A549 (cell line): Measurements from ENCODE around the gene SLC29A4. TPM values are rescaled to one million over a fixed set of nuclear protein-coding genes. Genes with fewer than 3 reads are reported as not detected.
"Not testable (repeated sequence)": the region's sequence is repeated elsewhere in the genome, so short reads cannot be mapped to it uniquely, and the experiment has no call there.

Experiments
- ATAC-seq, 2 experiments: fragments of 200-7000 bp in 1 of 2; fragments of >200 bp in 1 of 2; cut with Nextera tagmentation in 1 of 2; cut with Tn5 transposase in 1 of 2; 3 replicates each; pipeline versions ENCODE4 v1.8.0 to v1.9.1; 2018 to 2020; ENCODE audit warnings: mild to moderate bottlenecking in 1 of 2, moderate library complexity in 1 of 2
- CTCF ChIA-PET: fragments of 300-600 bp; sonication (Branson Sonifier 250); formaldehyde crosslinking; extraction: SDS; loops from one replicate; lab custom pipeline; 2021; ENCODE audit warnings: antibody characterized with exemption, inconsistent platforms; lab: Yijun Ruan, JAX
- POLR2A ChIA-PET: fragments of 350-600 bp; formaldehyde crosslinking; extraction: SDS; loops from one replicate; lab custom pipeline; 2021; ENCODE audit warnings: antibody characterized with exemption, inconsistent platforms; lab: Yijun Ruan, JAX
- DNase-seq, 2 experiments: peaks; one replicate each; pipeline versions ENCODE4 v3.0.0 to v3.0.0-alpha.2; 2011 to 2016; ENCODE audit warnings: low read depth in 1 of 2, low spot score in 1 of 2
- FAIRE-seq: peaks from 2 replicates; lab custom pipeline; 2011; peaks lifted over from hg19 to GRCh38; lab: Jason Lieb, UNC
- H3K27ac ChIP-seq, 2 experiments: fragments of >200 bp; sonication (Bioruptor Twin); formaldehyde crosslinking; 3 replicates each; pipeline ENCODE4 v1.5.1; 2016 to 2017
- H3K4me1 ChIP-seq: fragments of >200 bp; sonication (Bioruptor Twin); formaldehyde crosslinking; 3 replicates; pipeline ENCODE4 v1.6.1; 2016
- H3K4me2 ChIP-seq: fragments of >200 bp; sonication (Bioruptor Twin); formaldehyde crosslinking; 3 replicates; pipeline ENCODE4 v1.6.1; 2016
- H3K4me3 ChIP-seq: fragments of >200 bp; sonication (Bioruptor Twin); formaldehyde crosslinking; 3 replicates; pipeline ENCODE4 v1.5.1; 2016
- H3K9me3 ChIP-seq: fragments of >200 bp; sonication (Bioruptor Twin); formaldehyde crosslinking; 3 replicates; pipeline ENCODE4 v1.6.1; 2016
- CBX2 ChIP-seq: fragments of 200-600 bp; sonication (generic); IDR thresholded peaks from 2 replicates; pipeline ENCODE4 v1.6.1; 2016; ENCODE audit warnings: low read depth, mild to moderate bottlenecking, borderline replicate concordance
- CBX8 ChIP-seq: fragments of 200-600 bp; sonication (generic); IDR thresholded peaks from 2 replicates; pipeline ENCODE4 v1.6.1; 2016
- CEBPB ChIP-seq, 2 experiments: fragments of >200 bp in 1 of 2; sonication (Bioruptor Twin) in 1 of 2; formaldehyde crosslinking in 1 of 2; IDR thresholded peaks; 2 replicates each; pipeline ENCODE4 v1.6.1; 2012 to 2016
- CHD4 ChIP-seq: fragments of 200-600 bp; sonication (generic); IDR thresholded peaks from 2 replicates; pipeline ENCODE4 v1.6.1; 2016; ENCODE audit warnings: antibody characterized with exemption, mild to moderate bottlenecking, borderline replicate concordance
- EP300 ChIP-seq, 2 experiments: fragments of >200 bp; sonication (Bioruptor Twin); formaldehyde crosslinking; IDR thresholded peaks; 2 replicates in 1 of 2; 3 replicates in 1 of 2; pipeline ENCODE4 v1.6.1; 2016 to 2017
- ESRRA ChIP-seq: fragments of 150-350 bp; IDR thresholded peaks from 2 replicates; pipeline ENCODE4 v1.6.1; 2014; ENCODE audit warnings: mild to moderate bottlenecking, low read length, borderline replicate concordance
- FOSL2 ChIP-seq, 2 experiments: fragments of 450-650 bp in 1 of 2; fragments of >200 bp in 1 of 2; sonication (Bioruptor Twin) in 1 of 2; formaldehyde crosslinking; IDR thresholded peaks; 2 replicates each; pipeline versions ENCODE4 v1.5.0 to v1.6.1; 2016 to 2020; ENCODE audit warnings: mild to moderate bottlenecking in 1 of 2, moderate library complexity in 1 of 2
- FOXS1 ChIP-seq: fragments of 250-450 bp; sonication (Bioruptor Pico); IDR thresholded peaks from 2 replicates; pipeline ENCODE4 v1.5.0; 2020; ENCODE audit warnings: mild to moderate bottlenecking, moderate library complexity
- HMGXB4 ChIP-seq: fragments of 250-450 bp; sonication (Bioruptor Pico); IDR thresholded peaks from 2 replicates; pipeline ENCODE4 v1.5.0; 2021; ENCODE audit warnings: mild to moderate bottlenecking, moderate library complexity, borderline replicate concordance
- HOXB5 ChIP-seq: fragments of 250-450 bp; sonication (Bioruptor Pico); IDR thresholded peaks from 2 replicates; pipeline ENCODE4 v1.5.0; 2020; ENCODE audit warnings: mild to moderate bottlenecking, moderate library complexity
- JUN ChIP-seq, 2 experiments: fragments of >200 bp; sonication (Bioruptor Twin); formaldehyde crosslinking; IDR thresholded peaks; 2 replicates in 1 of 2; 3 replicates in 1 of 2; pipeline ENCODE4 v1.6.1; 2016 to 2017
- KDM5A ChIP-seq: fragments of 200-600 bp; sonication (generic); IDR thresholded peaks from 2 replicates; pipeline ENCODE4 v1.6.1; 2016; ENCODE audit warnings: antibody characterized with exemption, mild to moderate bottlenecking
- NR3C1 ChIP-seq: fragments of >200 bp; sonication (Bioruptor Twin); formaldehyde crosslinking; IDR thresholded peaks from 3 replicates; pipeline ENCODE4 v1.6.1; 2017
- RAD21 ChIP-seq, 2 experiments: fragments of >200 bp in 1 of 2; sonication (Bioruptor Twin) in 1 of 2; formaldehyde crosslinking in 1 of 2; IDR thresholded peaks in 1 of 2; conservative IDR thresholded peaks in 1 of 2; 2 replicates in 1 of 2; 3 replicates in 1 of 2; pipeline ENCODE4 v1.6.1; 2012 to 2018; ENCODE audit warnings: inconsistent platforms in 1 of 2
- RNF2 ChIP-seq: fragments of 200-600 bp; sonication (generic); IDR thresholded peaks from 2 replicates; pipeline ENCODE4 v1.6.1; 2016; ENCODE audit warnings: low read depth, mild to moderate bottlenecking, antibody characterized with exemption, moderate library complexity, borderline replicate concordance
- TP53 ChIP-seq: fragments of 250-450 bp; sonication (Bioruptor Pico); IDR thresholded peaks from 2 replicates; pipeline ENCODE4 v1.5.0; 2021; ENCODE audit warnings: mild to moderate bottlenecking, moderate library complexity
- ZFP36 ChIP-seq: fragments of 450-650 bp; IDR thresholded peaks from 2 replicates; pipeline ENCODE4 v1.6.1; 2014; ENCODE audit warnings: borderline replicate concordance; ENCODE audit not compliant: partially characterized antibody
- WGBS: methylation state at CpG from one replicate; pipeline ENCODE4 v1.1.6; 2017; ENCODE audit errors: missing lambda C conversion rate; 5-methylcytosine and 5-hydroxymethylcytosine counted together
- polyA plus RNA-seq, 4 experiments: library from polyadenylated mRNA; depleted of rRNA in 3 of 4; stranded (reverse); fragments of >200 nt; fragmentation: RNase III in 1 of 4; extraction: RNeasy Plus Mini Kit Qiagen cat#74134 plus additional on column Dnase treatment in 1 of 4; gene quantifications; 2 replicates in 3 of 4; 3 replicates in 1 of 4; pipeline ENCODE4 v1.2.3, GENCODE V29; 2011 to 2017
- TF ChIP-seq, protein P1 (sequence below): fragments of 150-350 bp; IDR thresholded peaks from 2 replicates; pipeline ENCODE4 v1.6.1; 2014; ENCODE audit warnings: low read depth, mild to moderate bottlenecking, low read length
- TF ChIP-seq, protein P2 (sequence below): fragments of 450-650 bp; IDR thresholded peaks from 2 replicates; pipeline ENCODE4 v1.6.1; 2014; ENCODE audit warnings: antibody characterized with exemption
- TF ChIP-seq, protein P3 (sequence below): IDR thresholded peaks from 2 replicates; pipeline ENCODE4 v1.6.1; 2012

Gene SLC29A4
- polyA plus RNA-seq, 2 of the 4 experiments (the other 2 are of a cell fraction) = 11.5 to 12.6 TPM

GRCh38 chr7:5248201-5248885 lies 34.4 kb upstream of the SLC29A4 start:
- no peak overlapping the region for H3K4me3 ChIP-seq
- H3K4me1 ChIP-seq = no peaks in the 10 kb centered on the region
- DNase-seq (no peak), ATAC-seq (no peak), FAIRE-seq (no peak)
- POLR2A ChIA-PET = no interaction called here
- CTCF ChIA-PET = interaction anchor here (4.5 kb wide), 1 partner anchor 8 kb away, joined by 30 read pairs; no protein-coding TSS in a partner anchor
- TF ChIP-seq RAD21 (conservative IDR thresholded peaks at IDR 0.05 in 1 of 2, IDR thresholded peaks at IDR 0.05 in 1 of 2) (no peak), CBX2 (no peak), KDM5A (no peak), HMGXB4 (no peak), EP300 (IDR thresholded peaks at IDR 0.05) (no peak), HOXB5 (CRISPR knock-in tag) (no peak), RNF2 (no peak), JUN (IDR thresholded peaks at IDR 0.05) (no peak)
- no peak overlapping the region for H3K27ac ChIP-seq
- no peaks in the 10 kb centered on the region for H3K9me3 ChIP-seq
- WGBS = 88% methylated on average over 31 of the region's 31 CpGs
- H3K4me2 ChIP-seq = no peak overlapping the region

GRCh38 chr7:5250787-5251186 lies 32.0 kb upstream of the SLC29A4 start:
- not testable (repeated sequence) for FAIRE-seq
- CTCF ChIA-PET = interaction anchor here (0.7 to 4.5 kb wide), 2 partner anchors 10 to 115 kb away, joined by 3 to 30 read pairs; no protein-coding TSS in a partner anchor
- WGBS = 74% methylated on average over 8 of the region's 8 CpGs

DNA sequence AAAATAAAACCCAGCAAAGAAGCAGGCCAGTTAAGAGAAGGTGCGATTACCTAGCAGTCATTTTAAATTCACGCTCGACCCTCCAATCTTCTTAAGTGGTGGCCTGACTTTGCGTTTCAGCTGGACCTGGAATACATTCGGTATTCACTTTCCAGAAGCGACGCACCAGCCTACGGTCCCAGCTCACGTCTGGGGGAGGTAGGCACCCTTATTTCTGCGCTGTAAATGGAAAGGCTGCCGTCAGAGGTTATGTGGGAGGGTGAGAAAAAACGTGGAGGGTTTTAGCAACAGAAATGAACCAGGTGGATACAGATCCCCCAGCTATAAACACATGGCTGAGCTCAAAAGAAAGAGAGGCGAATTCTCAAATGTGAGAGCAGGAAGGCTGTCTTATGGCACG lies 29.2 kb upstream of the SLC29A4 start:
- H3K4me2 ChIP-seq, H3K27ac ChIP-seq, H3K4me3 ChIP-seq, DNase-seq, H3K4me1 ChIP-seq, FAIRE-seq, POLR2A ChIA-PET, ATAC-seq, H3K9me3 ChIP-seq: not testable (repeated sequence)
- WGBS = 72% methylated on average over 14 of the region's 14 CpGs
- CTCF ChIA-PET = interaction anchor here (1.3 to 2.0 kb wide), 3 partner anchors 13 to 32 kb away, joined by 3 to 11 read pairs (median 4); no protein-coding TSS in a partner anchor

More at GRCh38 chr7:5250787-5251186, 32.0 kb upstream of the SLC29A4 start:
- POLR2A ChIA-PET, ATAC-seq, H3K27ac ChIP-seq, H3K4me3 ChIP-seq, H3K4me2 ChIP-seq, H3K9me3 ChIP-seq, DNase-seq, H3K4me1 ChIP-seq: not testable (repeated sequence)

- CTCF ChIA-PET = interaction anchor here (0.6 to 2.0 kb wide), 2 partner anchors 14 to 217 kb away, joined by 3 to 11 read pairs; no protein-coding TSS in a partner anchor
- POLR2A ChIA-PET, H3K27ac ChIP-seq, H3K4me1 ChIP-seq, H3K4me2 ChIP-seq, H3K4me3 ChIP-seq, ATAC-seq, FAIRE-seq, DNase-seq, H3K9me3 ChIP-seq: not testable (repeated sequence)
- TF ChIP-seq CEBPB (IDR thresholded peaks at IDR 0.05) = 0 out of 4 replicates have a peak, but pooled peaks of 1 of the 2 experiments have one; percentile 2
- WGBS = 69% methylated on average over 9 of the region's 9 CpGs
These were observed 28.4 kb upstream of the SLC29A4 start for GRCh38 chr7:5254371-5254770.

DNA sequence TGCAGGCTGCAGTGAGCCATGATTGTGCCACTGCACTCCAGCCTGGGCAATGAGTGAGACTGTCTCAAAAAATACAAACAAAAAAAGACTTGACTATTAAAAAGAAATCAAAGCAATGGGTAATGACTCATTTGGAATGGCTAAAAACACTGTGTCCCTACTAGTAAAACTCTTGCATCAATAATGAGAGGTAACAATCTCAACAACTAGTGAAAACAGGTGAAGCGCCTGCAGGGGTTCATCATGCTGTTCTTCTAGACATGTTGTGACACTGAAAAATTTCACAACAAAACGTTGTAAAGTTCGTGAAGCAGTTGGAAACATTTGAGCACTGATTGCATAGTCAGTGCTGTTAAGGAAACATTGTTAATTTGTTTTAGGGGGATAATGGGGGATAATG lies 26.9 kb upstream of the SLC29A4 start:
- CTCF ChIA-PET = no interaction called here
- ATAC-seq = no peak
- POLR2A ChIA-PET = no interaction called here
- H3K4me2 ChIP-seq = no peak overlapping the region
- TF ChIP-seq RNF2 (no peak), CHD4 (no peak), ZFP36 (no peak), FOSL2 (IDR thresholded peaks at IDR 0.05) (no peak), FOSL2 (CRISPR knock-in tag; IDR thresholded peaks at IDR 0.05) (no peak), HOXB5 (CRISPR knock-in tag) (no peak), TP53 (CRISPR knock-in tag) (no peak), CBX8 (no peak), NR3C1 (no peak), ESRRA (no peak), FOXS1 (no peak)
- TF ChIP-seq, protein P1, sequence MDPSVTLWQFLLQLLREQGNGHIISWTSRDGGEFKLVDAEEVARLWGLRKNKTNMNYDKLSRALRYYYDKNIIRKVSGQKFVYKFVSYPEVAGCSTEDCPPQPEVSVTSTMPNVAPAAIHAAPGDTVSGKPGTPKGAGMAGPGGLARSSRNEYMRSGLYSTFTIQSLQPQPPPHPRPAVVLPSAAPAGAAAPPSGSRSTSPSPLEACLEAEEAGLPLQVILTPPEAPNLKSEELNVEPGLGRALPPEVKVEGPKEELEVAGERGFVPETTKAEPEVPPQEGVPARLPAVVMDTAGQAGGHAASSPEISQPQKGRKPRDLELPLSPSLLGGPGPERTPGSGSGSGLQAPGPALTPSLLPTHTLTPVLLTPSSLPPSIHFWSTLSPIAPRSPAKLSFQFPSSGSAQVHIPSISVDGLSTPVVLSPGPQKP = no peak
- TF ChIP-seq, protein P2, sequence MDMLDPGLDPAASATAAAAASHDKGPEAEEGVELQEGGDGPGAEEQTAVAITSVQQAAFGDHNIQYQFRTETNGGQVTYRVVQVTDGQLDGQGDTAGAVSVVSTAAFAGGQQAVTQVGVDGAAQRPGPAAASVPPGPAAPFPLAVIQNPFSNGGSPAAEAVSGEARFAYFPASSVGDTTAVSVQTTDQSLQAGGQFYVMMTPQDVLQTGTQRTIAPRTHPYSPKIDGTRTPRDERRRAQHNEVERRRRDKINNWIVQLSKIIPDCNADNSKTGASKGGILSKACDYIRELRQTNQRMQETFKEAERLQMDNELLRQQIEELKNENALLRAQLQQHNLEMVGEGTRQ = no peak
- TF ChIP-seq, protein P3, sequence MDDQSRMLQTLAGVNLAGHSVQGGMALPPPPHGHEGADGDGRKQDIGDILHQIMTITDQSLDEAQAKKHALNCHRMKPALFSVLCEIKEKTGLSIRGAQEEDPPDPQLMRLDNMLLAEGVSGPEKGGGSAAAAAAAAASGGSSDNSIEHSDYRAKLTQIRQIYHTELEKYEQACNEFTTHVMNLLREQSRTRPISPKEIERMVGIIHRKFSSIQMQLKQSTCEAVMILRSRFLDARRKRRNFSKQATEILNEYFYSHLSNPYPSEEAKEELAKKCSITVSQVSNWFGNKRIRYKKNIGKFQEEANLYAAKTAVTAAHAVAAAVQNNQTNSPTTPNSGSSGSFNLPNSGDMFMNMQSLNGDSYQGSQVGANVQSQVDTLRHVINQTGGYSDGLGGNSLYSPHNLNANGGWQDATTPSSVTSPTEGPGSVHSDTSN = no peak
- TF ChIP-seq, all 56 proteins: peak for 0
- 37% methylated on average over 3 of the region's 3 CpGs for WGBS
- DNase-seq = no peak
- Histone ChIP-seq H3K4me3 (no peak overlapping the region), H3K4me1 (no peaks in the 10 kb centered on the region), H3K27ac (no peak overlapping the region), H3K9me3 (no peaks in the 10 kb centered on the region)
- no peak for FAIRE-seq
